HepG2 (cell line): ENCODE data around the gene ZNF74. TPM values are rescaled to one million over a fixed set of nuclear protein-coding genes. Genes with fewer than 3 reads are reported as not detected.
A peak's percentile ranks its signal among the peaks of the same experiment; 100 is the strongest.

Experiments used
- ATF4 ChIP-seq, 2 experiments: fragments of 450-650 bp in 1 of 2; sonication (generic) in 1 of 2; formaldehyde crosslinking; IDR thresholded peaks; 2 replicates each; pipeline versions ENCODE4 v1.5.0 to v1.8.0; 2020 to 2022; ENCODE audit warnings: mild to moderate bottlenecking in 1 of 2, missing genetic modification reagents in 1 of 2
- ATF7 ChIP-seq, 2 experiments: fragments of 450-650 bp in 1 of 2; sonication (generic) in 1 of 2; formaldehyde crosslinking in 1 of 2; IDR thresholded peaks; 2 replicates each; pipeline versions ENCODE4 v1.4.0 to v1.6.1; 2016 to 2020; ENCODE audit warnings: antibody characterized with exemption in 1 of 2, mild to moderate bottlenecking in 1 of 2, missing genetic modification reagents in 1 of 2
- CBX5 ChIP-seq: sonication (generic); formaldehyde crosslinking; IDR thresholded peaks from 2 replicates; pipeline ENCODE4 v1.4.0; 2020; ENCODE audit warnings: missing genetic modification reagents, borderline replicate concordance
- CCDC6 ChIP-seq: sonication (generic); formaldehyde crosslinking; IDR thresholded peaks from 2 replicates; pipeline ENCODE4 v1.8.1; 2022; ENCODE audit warnings: mild to moderate bottlenecking, missing genetic modification reagents, moderate library complexity
- ELF3 ChIP-seq: IDR thresholded peaks from 2 replicates; pipeline ENCODE4 v1.6.1; 2016; ENCODE audit warnings: missing genetic modification reagents, missing compliant biosample characterization
- HES4 ChIP-seq: sonication (generic); formaldehyde crosslinking; IDR thresholded peaks from 2 replicates; pipeline ENCODE4 v1.9.0; 2021; ENCODE audit warnings: mild to moderate bottlenecking, missing genetic modification reagents, borderline replicate concordance
- KDM3A ChIP-seq: IDR thresholded peaks from 2 replicates; pipeline ENCODE4 v1.6.1; 2018; ENCODE audit warnings: low read depth, missing compliant biosample characterization
- NFYB ChIP-seq: sonication (generic); formaldehyde crosslinking; IDR thresholded peaks from 2 replicates; pipeline ENCODE4 v1.4.0; 2020; ENCODE audit warnings: missing genetic modification reagents
- NR1H2 ChIP-seq: sonication (generic); formaldehyde crosslinking; IDR thresholded peaks from 2 replicates; pipeline ENCODE4 v1.8.1; 2022; ENCODE audit warnings: low read depth, missing genetic modification reagents, borderline replicate concordance
- POLR2A ChIP-seq, 2 experiments: IDR thresholded peaks; 2 replicates each; pipeline ENCODE4 v1.6.1; 2011; ENCODE audit warnings: low read depth in 2 of 2, low read length in 2 of 2, mild to moderate bottlenecking in 1 of 2, moderate library complexity in 1 of 2; ENCODE audit not compliant: insufficient read depth in 1 of 2
- PREB ChIP-seq: sonication (generic); formaldehyde crosslinking; IDR thresholded peaks from 2 replicates; pipeline ENCODE4 v1.4.0; 2020; ENCODE audit warnings: missing genetic modification reagents
- SIN3A ChIP-seq: IDR thresholded peaks from 2 replicates; pipeline ENCODE4 v1.6.1; 2011; ENCODE audit warnings: low read depth, mild to moderate bottlenecking, control low read depth, low read length, borderline replicate concordance
- SMC3 ChIP-seq: IDR thresholded peaks from 2 replicates; pipeline ENCODE4 v1.6.1; 2011; ENCODE audit warnings: low read length, improper control_type of control experiment
- SPEN ChIP-seq: sonication (generic); formaldehyde crosslinking; IDR thresholded peaks from 2 replicates; pipeline ENCODE4 v1.5.1; 2020; ENCODE audit warnings: low read depth, mild to moderate bottlenecking, missing genetic modification reagents
- STAT5B ChIP-seq: sonication (generic); formaldehyde crosslinking; IDR thresholded peaks from 2 replicates; pipeline ENCODE4 v1.4.0; 2020; ENCODE audit warnings: missing genetic modification reagents
- TIGD3 ChIP-seq: sonication (generic); formaldehyde crosslinking; IDR thresholded peaks from 2 replicates; pipeline ENCODE4 v1.5.1; 2020; ENCODE audit warnings: mild to moderate bottlenecking, missing genetic modification reagents, borderline replicate concordance
- TMF1 ChIP-seq: sonication (generic); formaldehyde crosslinking; IDR thresholded peaks from 2 replicates; pipeline ENCODE4 v1.8.1; 2022; ENCODE audit warnings: low read depth, missing genetic modification reagents
- TRIM24 ChIP-seq: sonication (generic); formaldehyde crosslinking; IDR thresholded peaks from 2 replicates; pipeline ENCODE4 v1.8.0; 2022; ENCODE audit warnings: mild to moderate bottlenecking, missing genetic modification reagents
- ZBTB25 ChIP-seq: IDR thresholded peaks from 2 replicates; pipeline ENCODE4 v1.6.1; 2018; ENCODE audit warnings: missing genetic modification reagents
- ZFP37 ChIP-seq: sonication (generic); formaldehyde crosslinking; IDR thresholded peaks from 2 replicates; pipeline ENCODE4 v1.4.0; 2020; ENCODE audit warnings: missing genetic modification reagents, borderline replicate concordance
- ZFP82 ChIP-seq: sonication (generic); formaldehyde crosslinking; IDR thresholded peaks from 2 replicates; pipeline ENCODE4 v1.5.1; 2020; ENCODE audit warnings: mild to moderate bottlenecking, missing genetic modification reagents, borderline replicate concordance
- ZFP90 ChIP-seq: sonication (generic); formaldehyde crosslinking; IDR thresholded peaks from 2 replicates; pipeline ENCODE4 v1.8.0; 2022; ENCODE audit warnings: missing genetic modification reagents, mild to moderate bottlenecking, inconsistent platforms, borderline replicate concordance
- ZNF33B ChIP-seq: sonication (generic); formaldehyde crosslinking; IDR thresholded peaks from 2 replicates; pipeline ENCODE4 v1.5.1; 2020; ENCODE audit warnings: mild to moderate bottlenecking, missing genetic modification reagents
- ZNF441 ChIP-seq: sonication (generic); formaldehyde crosslinking; IDR thresholded peaks from 2 replicates; pipeline ENCODE4 v1.7.0; 2021; ENCODE audit warnings: missing genetic modification reagents, borderline replicate concordance
- ZNF580 ChIP-seq: IDR thresholded peaks from 2 replicates; pipeline ENCODE4 v1.6.1; 2016; ENCODE audit warnings: low read depth, borderline replicate concordance
- ZNF709 ChIP-seq: sonication (generic); formaldehyde crosslinking; IDR thresholded peaks from 2 replicates; pipeline ENCODE4 v1.5.0; 2020; ENCODE audit warnings: mild to moderate bottlenecking, missing genetic modification reagents
- ZNF746 ChIP-seq: sonication (generic); formaldehyde crosslinking; IDR thresholded peaks from 2 replicates; pipeline ENCODE4 v1.8.0; 2022; ENCODE audit warnings: mild to moderate bottlenecking, missing genetic modification reagents
- ZNF772 ChIP-seq: sonication (generic); formaldehyde crosslinking; IDR thresholded peaks from 2 replicates; pipeline ENCODE4 v1.5.0; 2020; ENCODE audit warnings: mild to moderate bottlenecking, missing genetic modification reagents
- polyA plus RNA-seq, 8 experiments: library from polyadenylated mRNA; depleted of rRNA in 3 of 8; stranded (reverse) in 7 of 8; unstranded in 1 of 8; fragments of >200 nt; fragmentation: Illumina TruSeq in 4 of 8; extraction: Trizol in 4 of 8; gene quantifications; 2 replicates each; pipeline versions ENCODE4 v1.2.1 to v1.2.3, GENCODE V29; 2011 to 2016; ENCODE audit warnings: low read depth in 4 of 8, missing spikeins in 1 of 8, mixed read lengths in 1 of 8; ENCODE audit not compliant: insufficient read depth in 1 of 8
- total RNA-seq, 5 experiments: library from RNA; depleted of rRNA; stranded (reverse); fragments of >200 nt; fragmentation: Illumina TruSeq; extraction: Trizol; gene quantifications; 2 replicates each; pipeline ENCODE4 v1.2.3, GENCODE V29; 2016; ENCODE audit warnings: low read depth in 1 of 5

ZNF74 gene
- total and polyA plus RNA-seq, 2 of the 13 experiments (the other 11 are each of a cell fraction or from before 2014, with no cell fraction given), result 6.3 to 9.1 TPM

- TF ChIP-seq TIGD3 (CRISPR knock-in tag) (no peak), SIN3A (0 out of 2 replicates have a peak, but pooled peaks have one; percentile 30), ZFP90 (CRISPR knock-in tag) (no peak), ZFP37 (CRISPR knock-in tag) (no peak), KDM3A (CRISPR knock-in tag) (peak; percentile 48; the same call in 1 of the 2 replicates), PREB (no peak), ATF4 (CRISPR knock-in tag; IDR thresholded peaks at IDR 0.05) (no peak), ZNF33B (0 out of 2 replicates have a peak, but pooled peaks have one; percentile 26), CBX5 (no peak), TRIM24 (CRISPR knock-in tag) (no peak), NFYB (no peak), HES4 (CRISPR knock-in tag) (no peak), NR1H2 (CRISPR knock-in tag) (no peak), POLR2A (IDR thresholded peaks at IDR 0.05; ENCODE audit: insufficient read depth in 1 of 2, low read depth in 2 of 2, low read length in 2 of 2) (no peak), ZBTB25 (CRISPR knock-in tag) (no peak), ATF7 (IDR thresholded peaks at IDR 0.05) (no peak), ATF7 (CRISPR knock-in tag; IDR thresholded peaks at IDR 0.05) (no peak), SMC3 (peak; percentile 73), ZNF709 (no peak), TMF1 (CRISPR knock-in tag) (no peak), ZNF772 (CRISPR knock-in tag) (no peak), ZFP82 (CRISPR knock-in tag) (no peak), ZNF441 (CRISPR knock-in tag) (no peak), ELF3 (CRISPR knock-in tag) (no peak), ZNF580 (no peak), ZNF746 (CRISPR knock-in tag) (no peak), CCDC6 (CRISPR knock-in tag) (0 out of 2 replicates have a peak, but pooled peaks have one; percentile 20), STAT5B (CRISPR knock-in tag) (no peak), SPEN (CRISPR knock-in tag) (peak; percentile 42; the same call in 1 of the 2 replicates)
Measured at GRCh38 chr22:20418211-20418788, 24.3 kb downstream of the ZNF74 start (continued).
